HFF-Myc (cell line): ENCODE data around the gene CNTROB.

ENCODE experiments used
- DNase-seq: peaks from one replicate; pipeline ENCODE4 v3.0.0-alpha.2; 2011; ENCODE audit warnings: low read depth; ENCODE audit errors: extremely low read depth
- H3K4me3 ChIP-seq: replicated peaks from 2 replicates; pipeline ENCODE4 v1.5.1; 2011; ENCODE audit warnings: low read depth, mild to moderate bottlenecking, control low read depth, low read length
- CTCF ChIP-seq: IDR thresholded peaks from 2 replicates; pipeline ENCODE4 v1.5.1; 2012; ENCODE audit warnings: mild to moderate bottlenecking, low read depth, low read length, control low read depth; ENCODE audit errors: missing control alignments

CNTROB gene

GRCh38 chr17:7993972-7994589 is 62.1 kb downstream of the CNTROB start:
- H3K4me3 ChIP-seq, result no peak overlapping the region
- no peak for TF ChIP-seq CTCF
- no peak for DNase-seq

GRCh38 chr17:7995724-7996123 is 63.7 kb downstream of the CNTROB start:
- no peak overlapping the region for H3K4me3 ChIP-seq
- no peak for DNase-seq
- TF ChIP-seq CTCF, result no peak

GRCh38 chr17:7997186-7997585 is 65.2 kb downstream of the CNTROB start:
- H3K4me3 ChIP-seq, result no peak overlapping the region
- no peak for DNase-seq
- peak; percentile 37 for TF ChIP-seq CTCF
